Fibroblast of pulmonary artery (primary cell): Measurements from ENCODE around the gene CDC25B.

ENCODE experiments used
- DNase-seq: peaks from one replicate; pipeline ENCODE4 v3.0.0-alpha.2; 2010; ENCODE audit warnings: low read depth
- H3K4me3 ChIP-seq: replicated peaks from 2 replicates; pipeline ENCODE4 v1.5.1; 2011; ENCODE audit warnings: low read depth, mild to moderate bottlenecking, control low read depth, low read length, moderate library complexity
- TF ChIP-seq, protein P1 (sequence below): IDR thresholded peaks from 2 replicates; pipeline ENCODE4 v1.5.1; 2011; ENCODE audit warnings: mild to moderate bottlenecking, control low read depth, low read length, inconsistent platforms; ENCODE audit errors: missing control alignments

CDC25B gene

DNA sequence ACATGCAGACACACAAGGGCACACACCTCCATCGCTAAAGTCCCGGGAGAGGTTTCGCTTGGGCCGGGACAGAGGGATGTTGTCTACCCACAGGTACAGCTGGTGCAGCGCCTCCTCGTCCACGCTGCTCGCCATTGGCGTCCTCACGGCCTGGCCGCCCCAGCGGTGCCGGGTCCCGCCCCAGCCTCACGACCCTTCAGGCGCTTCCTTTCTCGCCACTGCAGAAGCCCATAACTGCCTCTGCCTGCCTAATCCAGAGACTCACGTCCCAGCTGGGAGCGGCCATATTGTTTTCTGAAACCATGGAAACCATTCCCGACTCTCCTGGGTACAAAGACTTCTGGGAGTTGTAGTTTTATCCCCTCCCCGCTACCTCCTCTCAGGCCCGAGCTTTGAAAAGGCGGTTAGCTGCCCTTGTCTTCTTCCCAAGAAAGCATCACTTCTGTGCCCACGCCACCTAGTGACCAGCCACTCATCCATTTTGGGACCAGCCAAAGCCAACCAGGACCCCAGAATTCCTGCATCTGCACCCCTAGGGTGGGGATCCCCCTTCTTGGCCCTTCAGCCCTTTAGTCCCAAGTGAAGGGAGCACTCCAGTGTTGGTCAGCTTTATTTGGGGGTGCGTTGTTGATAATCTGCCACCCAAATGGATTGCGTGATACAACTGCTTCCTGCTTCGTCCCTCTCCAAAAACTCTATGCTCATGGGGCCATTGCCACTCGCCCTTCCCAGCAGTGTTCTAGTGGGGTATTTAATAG is 14.8 kb upstream of the CDC25B start, which contains the start of gene SPEF1:
TSS of gene SPEF1 (minus strand) at position 296 of the 758 bp plus-strand sequence. CDS start at position 135, 161 bp downstream.
- TF ChIP-seq, protein P1, sequence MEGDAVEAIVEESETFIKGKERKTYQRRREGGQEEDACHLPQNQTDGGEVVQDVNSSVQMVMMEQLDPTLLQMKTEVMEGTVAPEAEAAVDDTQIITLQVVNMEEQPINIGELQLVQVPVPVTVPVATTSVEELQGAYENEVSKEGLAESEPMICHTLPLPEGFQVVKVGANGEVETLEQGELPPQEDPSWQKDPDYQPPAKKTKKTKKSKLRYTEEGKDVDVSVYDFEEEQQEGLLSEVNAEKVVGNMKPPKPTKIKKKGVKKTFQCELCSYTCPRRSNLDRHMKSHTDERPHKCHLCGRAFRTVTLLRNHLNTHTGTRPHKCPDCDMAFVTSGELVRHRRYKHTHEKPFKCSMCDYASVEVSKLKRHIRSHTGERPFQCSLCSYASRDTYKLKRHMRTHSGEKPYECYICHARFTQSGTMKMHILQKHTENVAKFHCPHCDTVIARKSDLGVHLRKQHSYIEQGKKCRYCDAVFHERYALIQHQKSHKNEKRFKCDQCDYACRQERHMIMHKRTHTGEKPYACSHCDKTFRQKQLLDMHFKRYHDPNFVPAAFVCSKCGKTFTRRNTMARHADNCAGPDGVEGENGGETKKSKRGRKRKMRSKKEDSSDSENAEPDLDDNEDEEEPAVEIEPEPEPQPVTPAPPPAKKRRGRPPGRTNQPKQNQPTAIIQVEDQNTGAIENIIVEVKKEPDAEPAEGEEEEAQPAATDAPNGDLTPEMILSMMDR: peak; percentile 52
- DNase-seq: peak; percentile 93
- peak within 1 kb of the TSS; percentile 42 for H3K4me3 ChIP-seq

DNA sequence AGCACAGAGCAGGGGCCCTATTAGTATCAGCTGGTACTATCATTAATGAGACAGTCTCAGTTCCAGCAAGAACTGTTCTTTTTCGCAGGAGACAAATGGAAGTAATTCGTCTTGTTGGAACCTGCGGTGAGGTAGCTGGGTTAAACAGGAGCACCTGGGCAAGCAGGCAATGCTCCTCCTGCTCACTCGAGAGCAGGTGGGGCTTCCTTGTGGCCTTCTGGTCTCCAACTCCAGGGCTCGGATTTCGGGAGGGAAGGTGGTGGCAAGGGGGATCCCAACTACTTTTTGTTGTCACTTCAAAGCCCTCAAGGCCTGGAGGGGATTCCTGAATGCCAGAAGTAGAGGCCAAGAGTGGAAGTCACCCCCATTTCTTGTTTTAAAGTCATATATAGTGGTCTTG is 13.5 kb upstream of the CDC25B start:
- H3K4me3 ChIP-seq: no peak overlapping the region
- no peak for DNase-seq
- TF ChIP-seq, protein P1: no peak

DNA sequence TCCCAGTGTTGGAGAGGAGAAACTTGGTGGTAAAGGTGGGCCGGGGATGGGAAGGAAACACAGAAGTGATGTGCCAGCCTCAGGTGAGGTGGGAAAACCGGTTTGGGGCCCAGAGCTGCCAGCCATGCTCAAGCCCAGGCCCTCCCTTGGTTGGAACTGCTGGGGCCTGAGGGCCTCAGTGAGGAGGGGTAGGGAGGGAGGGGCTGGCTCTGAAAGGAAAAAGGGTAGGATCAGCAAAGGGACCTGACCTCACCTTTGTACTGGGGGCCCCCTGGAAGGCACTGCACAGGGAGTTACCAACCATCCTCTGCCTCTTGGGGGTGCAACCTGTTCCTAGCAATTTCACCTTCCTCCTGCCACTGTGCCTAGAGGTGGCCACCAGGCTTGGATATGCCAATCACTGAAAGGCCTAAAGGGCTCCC is 13.0 kb upstream of the CDC25B start:
- no peak overlapping the region for H3K4me3 ChIP-seq
- TF ChIP-seq, protein P1: no peak
- DNase-seq: no peak

DNA sequence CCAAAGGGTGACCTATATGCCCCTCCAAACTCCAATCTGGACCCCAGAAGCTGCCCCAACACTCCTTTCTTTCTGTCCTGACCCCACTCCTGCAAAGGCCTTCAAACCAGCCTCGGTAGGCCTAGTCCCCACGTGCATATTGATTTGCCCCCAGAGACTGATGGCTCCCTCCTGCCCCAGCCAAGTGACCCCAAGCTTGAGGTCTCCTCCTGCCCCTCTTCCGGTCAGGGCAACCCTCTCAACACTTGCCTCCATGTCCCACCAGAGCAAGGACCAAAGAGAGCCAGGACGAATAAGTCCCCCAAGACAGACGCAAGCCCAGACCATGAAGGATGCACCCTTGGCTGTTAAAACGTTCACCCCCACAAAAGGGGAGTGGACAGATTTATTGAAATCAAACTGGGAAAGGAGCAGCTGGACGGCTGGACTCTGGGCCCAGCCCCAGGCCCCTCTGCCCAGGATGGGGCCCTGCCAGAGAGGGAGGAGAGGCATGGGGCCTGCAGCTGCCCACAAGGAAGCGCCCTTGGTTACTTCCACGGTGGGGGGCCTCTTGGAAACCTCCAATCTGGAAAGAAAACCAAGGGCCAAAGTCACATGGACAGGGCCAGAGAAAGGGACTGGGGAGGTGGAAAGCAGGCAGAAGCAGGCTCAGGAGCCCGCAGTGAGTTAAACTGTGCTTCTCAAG is 12.5 kb upstream of the CDC25B start:
- TF ChIP-seq, protein P1: no peak
- H3K4me3 ChIP-seq: no peak overlapping the region

DNA sequence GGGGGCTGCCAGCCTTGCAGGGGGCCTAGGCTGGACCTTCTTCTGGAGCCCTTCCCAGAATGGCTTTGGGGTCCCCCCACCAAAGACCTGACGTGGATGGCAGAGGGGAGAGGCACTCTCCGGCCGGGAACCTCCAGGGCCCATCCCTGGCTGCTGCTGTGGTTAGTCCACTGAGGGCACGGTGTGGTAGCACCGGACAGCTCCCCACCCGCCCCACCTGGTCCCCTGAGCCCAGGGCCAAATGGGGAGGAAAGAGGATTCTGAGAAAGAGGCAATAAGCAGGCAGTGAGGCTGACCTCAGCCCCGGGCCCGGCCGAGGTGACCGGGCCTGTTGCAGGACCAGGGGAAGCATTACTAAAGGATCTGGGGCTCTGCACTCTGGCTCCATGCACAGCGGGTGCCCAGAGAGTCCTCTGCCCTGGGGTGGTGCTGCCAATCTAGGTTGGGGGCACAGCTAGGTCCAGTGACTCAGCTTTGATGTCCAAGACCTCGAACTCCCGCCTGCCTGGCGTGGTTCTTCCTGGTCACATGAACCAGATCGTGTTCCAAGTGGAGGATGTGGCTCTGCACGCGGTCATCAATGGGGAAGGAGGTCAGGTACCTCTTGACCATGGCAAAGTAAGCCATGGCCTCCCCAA is 11.8 kb upstream of the CDC25B start:
- no peak for DNase-seq
- TF ChIP-seq, protein P1: no peak
- H3K4me3 ChIP-seq: peak overlapping the region; percentile 69

More for the DNA sequence above, 12.5 kb upstream of the CDC25B start:
- DNase-seq: no peak

DNA sequence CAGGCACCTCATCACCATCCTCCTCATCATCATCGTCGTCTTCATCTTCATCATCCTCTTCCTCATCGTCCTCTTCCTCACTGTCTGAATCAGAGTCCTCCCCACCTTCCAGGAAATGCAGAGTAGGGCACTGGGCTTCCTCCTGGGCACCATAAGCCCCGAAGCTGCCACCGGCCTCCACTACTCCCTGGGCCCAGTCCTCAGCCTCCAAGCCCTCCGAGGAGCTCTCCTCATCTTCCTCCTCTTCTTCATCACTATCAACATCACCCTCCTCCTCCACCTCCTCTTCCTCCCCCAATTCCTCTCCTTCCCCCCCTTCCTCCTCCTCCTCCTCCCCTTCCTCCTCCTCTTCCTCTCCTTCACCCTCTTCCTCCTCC is 11.3 kb upstream of the CDC25B start:
- H3K4me3 ChIP-seq: peak overlapping the region; percentile 69
- TF ChIP-seq, protein P1: no peak

More for the DNA sequence above, 11.3 kb upstream of the CDC25B start:
- DNase-seq: no peak
